Ovary (tissue), 9 donors: ENCODE measurements around the gene PRSS8. TPM values are rescaled to one million over a fixed set of nuclear protein-coding genes. Genes with fewer than 3 reads are reported as not detected.
"Not testable (repeated sequence)": the region's sequence is repeated elsewhere in the genome, so short reads cannot be mapped to it uniquely, and the experiment has no call there.

Source experiments
- DNase-seq, 5 donors: peaks; one replicate each; pipeline ENCODE4 v3.0.0-alpha.2; 2019 to 2020
- H3K27ac ChIP-seq, 2 donors: fragments of 200-600 bp; one replicate each; pipeline versions ENCODE4 v1.5.1 to v1.8.0; 2019 to 2022
- H3K27me3 ChIP-seq: fragments of 200-600 bp; one replicate; pipeline ENCODE4 v1.8.0; 2022
- H3K36me3 ChIP-seq: fragments of 200-600 bp; sonication (generic); one replicate; pipeline ENCODE4 v1.5.1; 2019
- H3K4me1 ChIP-seq: one replicate; pipeline ENCODE4 v1.8.1; 2013; ENCODE audit warnings: mild to moderate bottlenecking, moderate library complexity; ENCODE audit not compliant: insufficient read depth
- H3K4me3 ChIP-seq: fragments of 200-600 bp; sonication (generic); one replicate; pipeline ENCODE4 v1.5.1; 2017
- H3K9me3 ChIP-seq, 2 donors: fragments of 200-600 bp in 1 of 2; sonication (generic) in 1 of 2; one replicate each; pipeline versions ENCODE4 v1.5.1 to v1.8.1; 2013 to 2019; ENCODE audit warnings: mild to moderate bottlenecking in 1 of 2, moderate library complexity in 1 of 2
- EP300 ChIP-seq: sonication (generic); formaldehyde crosslinking; IDR thresholded peaks from one replicate; pipeline ENCODE4 v1.6.1; 2017; ENCODE audit warnings: antibody characterized with exemption
- POLR2A ChIP-seq: fragments of 450-650 bp; IDR thresholded peaks from one replicate; pipeline ENCODE4 v1.6.1; 2017; ENCODE audit warnings: antibody characterized with exemption, mild to moderate bottlenecking, moderate library complexity
- WGBS, 3 donors: extraction: QIAGEN DNeasy Blood & Tissue Kit in 1 of 3; methylation state at CpG; one replicate each; pipeline versions ENCODE4 v1.1.5 to v1.1.7; 2013 to 2017; 5-methylcytosine and 5-hydroxymethylcytosine counted together
- intact Hi-C, 4 donors: fragments of 100-400 bp; cut with DNase I; formaldehyde crosslinking; loops; one replicate each; pipeline versions ENCODE4 v1.11.0 to v1.15.1; 2022 to 2023
- polyA plus RNA-seq, 2 donors: library from polyadenylated mRNA; stranded (reverse); fragments of 200-250 nt in 1 of 2; fragments of 350-450 nt in 1 of 2; fragmentation: Illumina TruSeq in 1 of 2; extraction: RNeasy Lipid Tissue Mini Kit (QIAGEN cat#74804) in 1 of 2; gene quantifications; one replicate each; pipeline ENCODE4 v1.2.3, GENCODE V29; 2013 to 2014
- total RNA-seq, 7 donors: library from RNA; depleted of rRNA in 2 of 7; stranded (reverse); fragments of >200 nt in 2 of 7; fragmentation: NEBNext Ultra II Directional in 3 of 7; extraction: Animal tissue kit (Norgen Biotek cat#: 25700) in 3 of 7; gene quantifications; one replicate each; pipeline versions ENCODE4 v1.1.0 to v1.2.4, GENCODE V29; 2016 to 2023
- TF ChIP-seq, protein P1 (sequence below), 3 donors: fragments of 450-650 bp in 2 of 3; fragments of 200-600 bp in 1 of 3; IDR thresholded peaks; one replicate each; pipeline versions ENCODE4 v1.5.1 to v1.8.0; 2016 to 2022; ENCODE audit warnings: antibody characterized with exemption in 3 of 3, mild to moderate bottlenecking in 1 of 3
- donor health status: DM: no; HTN: no; CAD: no; lungs with moderate emphysema.
- donor health status: DM: no; HTN: no; CAD: no.
- donor health status: Bipolar disorder and iron deficiency.
- donor health status: DM: yes; HTN: yes; CAD: no.
- donor health status: DM: no; HTN: no; CAD: no.
- donor health status: DM: yes; HTN: yes; CAD: no.

Gene PRSS8
- total and polyA plus RNA-seq, 9 donors, result 0.05 to 47.0 (median 1.9) TPM; not detected in 3

GRCh38 chr16:31181102-31181830 lies 45.7 kb upstream of the PRSS8 start:
- peaks cover 16% of the 10 kb centered on the region for H3K4me1 ChIP-seq
- WGBS, 3 donors, result 2 to 4% (median 4%) methylated on average over 31 of the region's 31 CpGs
- peak in 4 of 5 donors; percentile 23 to 59 (median 38) for DNase-seq
- peak overlapping the region; percentile 91 to 95 for H3K27ac ChIP-seq
- intact Hi-C loops, result loop anchor here in 2 of 4 donors (5.0 to 10.0 kb wide), 6 partner anchors 46 to 524 kb away; partner anchors contain the start of genes PRSS53 (in 1 of the 2), PRSS8 (in 1 of the 2) and ZNF843 (in 1 of the 2)
- TF ChIP-seq, protein P1, sequence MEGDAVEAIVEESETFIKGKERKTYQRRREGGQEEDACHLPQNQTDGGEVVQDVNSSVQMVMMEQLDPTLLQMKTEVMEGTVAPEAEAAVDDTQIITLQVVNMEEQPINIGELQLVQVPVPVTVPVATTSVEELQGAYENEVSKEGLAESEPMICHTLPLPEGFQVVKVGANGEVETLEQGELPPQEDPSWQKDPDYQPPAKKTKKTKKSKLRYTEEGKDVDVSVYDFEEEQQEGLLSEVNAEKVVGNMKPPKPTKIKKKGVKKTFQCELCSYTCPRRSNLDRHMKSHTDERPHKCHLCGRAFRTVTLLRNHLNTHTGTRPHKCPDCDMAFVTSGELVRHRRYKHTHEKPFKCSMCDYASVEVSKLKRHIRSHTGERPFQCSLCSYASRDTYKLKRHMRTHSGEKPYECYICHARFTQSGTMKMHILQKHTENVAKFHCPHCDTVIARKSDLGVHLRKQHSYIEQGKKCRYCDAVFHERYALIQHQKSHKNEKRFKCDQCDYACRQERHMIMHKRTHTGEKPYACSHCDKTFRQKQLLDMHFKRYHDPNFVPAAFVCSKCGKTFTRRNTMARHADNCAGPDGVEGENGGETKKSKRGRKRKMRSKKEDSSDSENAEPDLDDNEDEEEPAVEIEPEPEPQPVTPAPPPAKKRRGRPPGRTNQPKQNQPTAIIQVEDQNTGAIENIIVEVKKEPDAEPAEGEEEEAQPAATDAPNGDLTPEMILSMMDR (IDR thresholded peaks at IDR 0.05), result no peak
- TF ChIP-seq POLR2A (no peak), EP300 (no peak)
- peak overlapping the region; percentile 78 for H3K4me3 ChIP-seq
- H3K9me3 ChIP-seq, result no peaks in the 10 kb centered on the region
- H3K36me3 ChIP-seq, result no peaks in the 10 kb centered on the region
- H3K27me3 ChIP-seq, result no peaks in the 10 kb centered on the region

DNA sequence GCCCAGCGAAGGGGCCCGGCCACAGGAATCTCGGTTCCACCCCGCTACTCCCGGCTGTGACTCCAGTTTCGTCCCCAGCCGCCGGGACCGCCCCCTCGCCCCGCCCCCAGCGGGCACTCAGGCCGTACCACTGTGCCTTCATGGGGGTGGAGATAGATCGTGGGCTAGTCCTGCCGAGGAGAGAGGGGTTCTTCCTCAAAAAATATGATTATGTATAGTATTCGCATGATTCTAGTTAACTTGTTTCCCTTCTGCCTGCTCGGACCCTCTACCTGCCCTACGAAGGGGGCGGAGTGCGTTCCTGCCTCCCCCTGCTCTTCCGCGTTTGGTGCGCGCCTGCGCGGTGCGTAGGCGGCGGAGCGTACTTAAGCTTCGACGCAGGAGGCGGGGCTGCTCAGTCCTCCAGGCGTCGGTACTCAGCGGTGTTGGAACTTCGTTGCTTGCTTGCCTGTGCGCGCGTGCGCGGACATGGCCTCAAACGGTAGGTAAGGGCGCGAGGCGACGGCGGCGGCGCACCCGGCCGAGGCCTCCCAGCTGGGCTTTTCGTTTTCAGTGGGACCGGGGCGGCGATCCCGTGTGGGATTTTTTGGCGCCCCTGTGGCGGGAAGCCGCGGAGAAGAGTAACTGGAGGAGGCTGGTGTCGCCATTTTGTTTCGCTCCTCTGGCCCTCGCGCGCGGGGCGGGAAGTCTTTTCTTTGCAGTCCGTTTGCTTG lies 44.4 kb upstream of the PRSS8 start, which contains the start of gene FUS:
Gene FUS (plus strand): TSS at position 393 of the 713 bp plus-strand sequence. CDS start 76 bp downstream, at position 469.
- H3K4me1 ChIP-seq, result peaks cover 14% of the 10 kb centered on the region
- H3K9me3 ChIP-seq, result no peaks in the 10 kb centered on the region
- H3K36me3 ChIP-seq, result no peaks in the 10 kb centered on the region
- H3K4me3 ChIP-seq, result peak within 1 kb of the TSS; percentile 78
- WGBS, 3 donors, result 0% methylated on average over 64 to 69 of the region's 69 CpGs
- intact Hi-C loops, result loop anchor here in 2 of 4 donors (5.0 to 10.0 kb wide), 6 partner anchors 45 to 525 kb away; partner anchors contain the start of genes PRSS53 (in 1 of the 2), PRSS8 (in 1 of the 2) and ZNF843 (in 1 of the 2)
- H3K27me3 ChIP-seq, result no peaks in the 10 kb centered on the region
- peak; percentile 91 to 96 (median 95) for DNase-seq
- H3K27ac ChIP-seq, result peak within 1 kb of the TSS; percentile 91 to 95
- TF ChIP-seq, protein P1 (IDR thresholded peaks at IDR 0.05), result peak; percentile 14 to 52 (median 34)
- TF ChIP-seq EP300 (no peak), POLR2A (peak; percentile 98)

- H3K4me3 ChIP-seq, result peak overlapping the region; percentile 78
- H3K4me1 ChIP-seq, result peaks cover 14% of the 10 kb centered on the region
- 1 to 2% (median 2%) methylated on average over 27 of the region's 27 CpGs for WGBS, 3 donors
- no peak for DNase-seq
- no peaks in the 10 kb centered on the region for H3K27me3 ChIP-seq
- no peaks in the 10 kb centered on the region for H3K9me3 ChIP-seq
- intact Hi-C loops, result no loop called here
- no peak for TF ChIP-seq EP300
- TF ChIP-seq, protein P1 (IDR thresholded peaks at IDR 0.05), result no peak
- no peak for TF ChIP-seq POLR2A
- H3K27ac ChIP-seq, result peak overlapping the region; percentile 91 to 95
- no peaks in the 10 kb centered on the region for H3K36me3 ChIP-seq
Measured at GRCh38 chr16:31179219-31179746, 43.8 kb upstream of the PRSS8 start.

DNA sequence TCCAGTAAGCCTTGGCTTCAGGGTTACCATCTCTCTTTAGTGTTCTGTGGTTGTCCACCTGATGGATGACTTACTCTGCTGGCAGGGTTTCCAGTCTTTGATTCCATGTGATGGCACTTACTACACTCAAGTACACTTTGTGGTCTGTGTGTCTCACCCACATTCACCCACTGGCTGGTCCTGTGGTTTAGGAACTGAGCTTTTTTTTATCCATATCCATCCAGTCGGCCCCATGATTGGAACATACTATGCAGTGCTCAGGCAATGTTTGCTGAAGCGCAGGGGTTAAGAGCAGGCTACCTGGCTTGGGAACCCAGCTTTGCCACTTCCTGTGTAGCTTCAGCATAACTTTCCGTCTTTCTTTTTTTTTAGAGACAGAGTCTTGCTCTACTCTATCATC lies 41.6 kb upstream of the PRSS8 start:
- no peaks in the 10 kb centered on the region for H3K36me3 ChIP-seq
- H3K27ac ChIP-seq, result no peak overlapping the region
- H3K4me3 ChIP-seq, result no peak overlapping the region
- intact Hi-C loops, result no loop called here
- DNase-seq, result no peak
- no peaks in the 10 kb centered on the region for H3K9me3 ChIP-seq
- H3K4me1 ChIP-seq, result peaks cover 4% of the 10 kb centered on the region
- WGBS, 3 donors, result 72 to 78% (median 76%) methylated on average over 3 of the region's 3 CpGs
- no peaks in the 10 kb centered on the region for H3K27me3 ChIP-seq
- TF ChIP-seq, protein P1 (IDR thresholded peaks at IDR 0.05), result no peak
- TF ChIP-seq EP300, result no peak
- no peak for TF ChIP-seq POLR2A

DNA sequence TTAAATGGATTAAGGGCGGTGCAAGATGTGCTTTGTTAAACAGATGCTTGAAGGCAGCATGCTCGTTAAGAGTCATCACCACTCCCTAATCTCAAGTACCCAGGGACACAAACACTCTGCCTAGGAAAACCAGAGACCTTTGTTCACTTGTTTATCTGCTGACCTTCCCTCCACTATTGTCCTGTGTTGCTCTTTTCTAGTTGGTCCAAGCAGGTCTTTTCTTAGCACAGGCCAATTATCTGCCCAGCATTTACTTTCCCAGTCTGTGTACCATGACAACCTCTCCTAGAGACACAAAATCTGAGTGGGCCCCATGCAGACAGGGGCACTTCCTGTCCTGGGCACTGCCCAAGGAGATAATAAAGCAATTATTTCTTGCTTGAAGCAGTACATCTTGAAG lies 34.5 kb upstream of the PRSS8 start:
- WGBS, 3 donors, result 14 to 33% methylated on average over 1 to 2 of the region's 2 CpGs; no CpG with 5 or more reads in 1 of the 3 donors
- H3K27me3 ChIP-seq, H3K36me3 ChIP-seq, H3K27ac ChIP-seq, DNase-seq, H3K4me1 ChIP-seq, intact Hi-C loops, H3K4me3 ChIP-seq, H3K9me3 ChIP-seq: not testable (repeated sequence)
